Lower lobe of right lung (tissue), 2 donors: ENCODE measurements around the gene PSMD5. TPM values are rescaled to one million over a fixed set of nuclear protein-coding genes. Genes with fewer than 3 reads are reported as not detected.
A peak's percentile ranks its signal among the peaks of the same experiment; 100 is the strongest.

Source experiments
- ATAC-seq, 2 donors: fragments of 200-7000 bp; cut with Tn5 transposase; one replicate each; pipeline ENCODE4 v1.9.1; 2020 to 2022; ENCODE audit warnings: mild to moderate bottlenecking in 2 of 2, moderate library complexity in 2 of 2
- DNase-seq: peaks from one replicate; pipeline ENCODE4 v3.0.0-alpha.2; 2020
- H3K27ac ChIP-seq: fragments of 200-600 bp; one replicate; pipeline ENCODE4 v1.8.0; 2022
- H3K27me3 ChIP-seq: fragments of 200-600 bp; one replicate; pipeline ENCODE4 v1.8.0; 2022; ENCODE audit warnings: low read depth
- H3K36me3 ChIP-seq: fragments of 200-600 bp; one replicate; pipeline ENCODE4 v1.8.0; 2022; ENCODE audit warnings: mild to moderate bottlenecking
- H3K4me1 ChIP-seq: fragments of 200-600 bp; one replicate; pipeline ENCODE4 v1.8.0; 2022
- H3K4me3 ChIP-seq: fragments of 200-600 bp; one replicate; pipeline ENCODE4 v1.8.0; 2022; ENCODE audit warnings: mild to moderate bottlenecking
- H3K9me3 ChIP-seq: fragments of 200-600 bp; one replicate; pipeline ENCODE4 v1.8.0; 2022
- CTCF ChIP-seq: fragments of 200-600 bp; IDR thresholded peaks from one replicate; pipeline ENCODE4 v1.8.0; 2022; ENCODE audit warnings: antibody characterized with exemption, mild to moderate bottlenecking
- intact Hi-C: fragments of 100-400 bp; cut with DNase I; formaldehyde crosslinking; loops from one replicate; pipeline ENCODE4 v1.11.0; 2022
- total RNA-seq: library from RNA; stranded (reverse); fragmentation: NEBNext Ultra II Directional; extraction: Animal tissue kit (Norgen Biotek cat#: 25700); gene quantifications from one replicate; pipeline ENCODE4 v1.2.1, GENCODE V29; 2021
- donor health status: DM: no; HTN: yes; CAD: no; lungs with severe emphysema.

PSMD5 gene
- total RNA-seq, 1 donor from 2014 or later: 34.1 TPM

DNA sequence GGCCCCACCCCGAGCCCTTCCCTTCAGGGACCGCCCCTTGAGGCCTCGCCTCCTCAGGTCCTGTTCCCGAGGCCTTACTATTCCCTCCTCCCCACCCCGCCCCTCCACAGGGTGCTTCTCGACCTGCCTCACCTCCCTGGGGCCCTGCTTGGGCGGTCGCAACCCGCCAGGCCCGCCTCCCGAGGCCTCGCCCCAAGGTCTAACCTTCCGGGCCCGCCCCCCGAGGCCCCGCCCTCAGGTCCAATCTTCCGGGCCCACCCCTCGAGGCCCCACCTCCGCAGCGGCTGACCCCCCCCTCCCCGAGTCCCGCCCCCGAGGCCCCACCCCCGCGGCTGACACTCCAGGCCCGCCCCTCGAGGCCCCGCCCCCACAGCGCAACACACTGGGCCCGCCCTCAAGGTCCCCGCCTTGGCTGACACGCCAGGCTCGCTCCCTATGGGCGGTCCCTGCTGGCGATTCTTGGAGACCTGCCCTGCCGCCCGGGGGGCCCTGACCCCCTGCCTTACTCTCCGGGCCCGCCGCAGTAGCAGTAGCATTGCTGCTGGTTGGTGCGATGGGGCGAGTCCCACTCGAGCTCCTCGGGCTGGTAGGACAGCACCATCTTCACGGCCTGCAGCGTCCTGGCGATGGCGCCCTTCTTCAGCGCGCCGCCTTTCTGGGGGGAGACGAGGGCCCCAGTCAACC lies 26.1 kb upstream of the PSMD5 start:
- H3K27ac ChIP-seq: peak overlapping the region; percentile 87
- TF ChIP-seq CTCF: peak; percentile 51
- H3K27me3 ChIP-seq: no peaks in the 10 kb centered on the region
- peak; percentile 99 for DNase-seq
- peak overlapping the region; percentile 68 for H3K4me3 ChIP-seq
- intact Hi-C loops: no loop called here
- H3K36me3 ChIP-seq: peaks cover 37% of the 10 kb centered on the region
- peaks cover 16% of the 10 kb centered on the region for H3K4me1 ChIP-seq
- ATAC-seq: peak; percentile 98
- H3K9me3 ChIP-seq: no peaks in the 10 kb centered on the region

DNA sequence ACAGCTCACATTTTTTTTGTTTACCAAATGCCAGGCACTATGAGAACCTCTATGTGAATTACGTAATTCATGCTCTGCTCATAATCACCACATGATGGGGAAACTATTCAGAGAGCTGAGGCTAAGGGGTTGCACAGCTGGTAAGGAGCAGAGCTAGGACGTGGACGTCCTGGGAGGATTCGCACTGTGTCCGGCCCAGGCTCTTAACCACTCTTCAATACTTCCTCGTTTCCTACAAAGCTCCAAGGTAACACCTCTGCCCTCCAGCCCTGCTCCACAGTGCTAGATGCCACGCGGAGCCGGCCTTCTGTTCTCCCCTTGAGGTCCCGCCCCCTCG lies 25.6 kb upstream of the PSMD5 start:
- no peaks in the 10 kb centered on the region for H3K9me3 ChIP-seq
- intact Hi-C loops: no loop called here
- peak overlapping the region; percentile 68 for H3K4me3 ChIP-seq
- ATAC-seq: peak in 1 of 2 donors; percentile 60
- peaks cover 37% of the 10 kb centered on the region for H3K36me3 ChIP-seq
- DNase-seq: no peak
- peaks cover 16% of the 10 kb centered on the region for H3K4me1 ChIP-seq
- H3K27ac ChIP-seq: peak overlapping the region; percentile 87
- peak; percentile 9 for TF ChIP-seq CTCF
- no peaks in the 10 kb centered on the region for H3K27me3 ChIP-seq

DNA sequence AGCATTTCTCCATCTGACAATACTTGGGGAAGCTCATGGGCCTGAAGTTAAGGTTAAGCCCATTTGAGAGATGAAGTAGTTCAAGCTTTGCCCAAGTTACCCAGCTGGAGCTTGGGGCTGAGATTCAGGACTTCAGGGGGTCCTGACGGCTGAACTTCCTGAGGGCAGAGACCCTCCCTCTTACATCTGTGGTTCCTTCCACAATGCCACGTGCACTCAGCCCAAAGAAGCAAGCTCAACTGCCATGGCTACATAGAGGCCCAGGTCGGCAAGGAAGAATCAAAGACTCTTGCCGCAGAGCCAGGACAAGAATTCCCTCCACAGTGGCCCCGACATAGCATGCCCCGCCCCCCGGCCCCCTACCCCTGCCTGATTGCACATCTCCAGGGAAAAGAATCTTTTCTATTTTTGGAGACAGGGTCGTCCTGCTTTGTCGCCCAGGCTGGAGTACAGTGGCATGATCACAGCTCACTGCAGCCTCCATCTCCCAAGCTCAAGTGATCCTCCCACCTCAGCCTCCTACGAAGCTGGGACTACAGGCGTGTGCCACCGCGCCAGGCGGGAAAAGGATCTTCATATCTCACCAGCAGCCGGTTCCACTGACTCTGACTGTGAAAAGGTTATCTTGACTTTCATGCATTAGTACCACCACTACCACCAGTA lies 25.1 kb upstream of the PSMD5 start:
- Histone ChIP-seq H3K9me3 (no peaks in the 10 kb centered on the region), H3K36me3 (peaks cover 38% of the 10 kb centered on the region), H3K4me3 (peak overlapping the region; percentile 68), H3K4me1 (peaks cover 16% of the 10 kb centered on the region), H3K27me3 (no peaks in the 10 kb centered on the region), H3K27ac (peak overlapping the region; percentile 87)
- intact Hi-C loops: no loop called here
- ATAC-seq (no peak), DNase-seq (no peak)
- TF ChIP-seq CTCF: no peak

GRCh38 chr9:120866651-120867050 lies 23.9 kb upstream of the PSMD5 start:
- intact Hi-C loops: no loop called here
- Histone ChIP-seq H3K36me3 (peaks cover 50% of the 10 kb centered on the region), H3K4me1 (peaks cover 16% of the 10 kb centered on the region), H3K27me3 (no peaks in the 10 kb centered on the region), H3K9me3 (no peaks in the 10 kb centered on the region), H3K27ac (no peak overlapping the region), H3K4me3 (no peak overlapping the region)
- DNase-seq (no peak), ATAC-seq (no peak)
- TF ChIP-seq CTCF: no peak

DNA sequence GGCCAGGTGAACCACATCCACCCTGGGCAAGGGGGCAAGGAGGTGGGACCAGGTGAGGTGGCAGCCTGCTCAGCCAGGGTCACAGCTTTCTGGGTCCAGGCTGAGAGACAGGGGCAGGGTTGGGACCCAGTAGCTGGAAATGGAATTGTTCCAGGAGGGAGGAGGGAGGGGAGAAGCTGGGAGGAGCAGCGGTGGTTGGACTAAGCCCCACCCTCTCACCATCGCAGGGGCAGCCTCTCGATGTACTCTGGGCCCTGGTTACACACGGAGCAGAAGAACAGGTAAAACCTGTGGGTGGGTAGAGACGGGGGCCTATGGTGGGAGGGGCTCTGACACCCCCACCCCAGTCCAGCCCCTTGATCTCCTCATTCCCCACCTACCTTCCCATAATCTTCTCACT lies 23.1 kb upstream of the PSMD5 start:
- Histone ChIP-seq H3K9me3 (no peaks in the 10 kb centered on the region), H3K36me3 (peaks cover 58% of the 10 kb centered on the region), H3K4me1 (peaks cover 16% of the 10 kb centered on the region), H3K4me3 (no peak overlapping the region), H3K27ac (no peak overlapping the region), H3K27me3 (no peaks in the 10 kb centered on the region)
- ATAC-seq: no peak
- intact Hi-C loops: no loop called here
- no peak for DNase-seq
- no peak for TF ChIP-seq CTCF
